Germinal center (tissue), 1 donor: ENCODE measurements around the gene FRMD6.

ENCODE experiments used
- DNase-seq: peaks from one replicate; pipeline ENCODE4 v3.0.0; 2012; ENCODE audit warnings: mixed read lengths, low spot score

Gene FRMD6

DNA sequence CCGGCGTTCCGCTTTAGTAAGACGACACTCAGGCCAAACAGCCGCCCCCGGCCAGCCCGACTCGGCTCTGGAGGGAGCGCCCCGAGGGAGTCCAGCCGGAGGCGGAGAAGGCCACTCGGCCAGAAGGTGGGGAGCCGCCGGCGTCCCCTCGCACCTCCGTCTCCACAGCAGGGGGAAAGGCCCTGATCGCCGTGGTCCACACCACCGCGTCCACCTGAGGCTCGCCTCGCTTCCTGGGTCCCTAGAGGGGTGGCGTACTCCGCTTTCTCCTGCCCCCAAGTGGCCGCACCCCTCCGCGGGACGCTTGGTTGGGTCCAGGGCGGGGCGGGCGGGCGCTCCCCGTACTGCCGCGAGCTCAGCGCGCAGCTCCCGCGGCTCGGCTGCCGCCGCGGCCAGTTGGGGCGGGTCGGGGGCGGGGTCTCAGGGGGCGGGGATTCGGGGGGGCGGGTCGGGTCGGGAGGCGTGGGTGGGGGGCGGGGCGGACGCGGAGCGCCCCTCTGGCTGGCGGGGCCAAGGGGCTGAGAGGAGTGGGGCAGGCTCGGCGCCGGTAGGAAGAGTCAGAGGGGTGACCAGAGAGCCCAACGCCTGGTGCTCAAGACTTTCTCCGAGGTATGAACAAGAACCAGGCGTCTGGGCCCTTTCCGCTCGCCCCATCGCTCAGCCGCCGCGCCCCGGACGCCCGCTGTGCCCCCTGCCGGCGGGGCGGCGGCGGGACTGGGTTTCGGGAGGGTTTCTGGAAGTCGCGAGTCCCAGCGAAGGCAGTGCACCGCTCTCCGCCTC lies at the start of gene FRMD6:
FRMD6 (plus strand) TSS at position 523 of the 780 bp plus-strand sequence. CDS start 37,927 bp downstream, outside the sequence.
- peak; percentile 91 for DNase-seq

DNA sequence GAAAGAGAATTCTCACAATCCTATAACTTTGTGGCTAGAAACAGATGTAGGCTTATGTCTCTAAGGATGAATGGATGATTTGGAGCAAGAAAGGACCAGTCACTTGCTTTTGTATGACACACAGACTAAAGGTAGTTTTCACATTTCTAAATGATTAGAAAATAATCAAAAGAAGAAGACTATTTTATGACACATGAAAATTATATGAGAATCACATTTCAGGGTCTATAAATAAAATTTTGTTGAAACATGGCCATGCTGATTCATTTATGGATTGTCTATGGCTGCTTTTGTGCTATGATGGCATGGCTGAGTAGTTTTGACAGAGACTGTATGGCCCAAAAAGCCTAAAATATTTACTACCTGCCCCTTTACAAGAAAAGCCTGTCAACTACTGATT lies 49.4 kb upstream of the FRMD6 start:
- DNase-seq, result no peak

DNA sequence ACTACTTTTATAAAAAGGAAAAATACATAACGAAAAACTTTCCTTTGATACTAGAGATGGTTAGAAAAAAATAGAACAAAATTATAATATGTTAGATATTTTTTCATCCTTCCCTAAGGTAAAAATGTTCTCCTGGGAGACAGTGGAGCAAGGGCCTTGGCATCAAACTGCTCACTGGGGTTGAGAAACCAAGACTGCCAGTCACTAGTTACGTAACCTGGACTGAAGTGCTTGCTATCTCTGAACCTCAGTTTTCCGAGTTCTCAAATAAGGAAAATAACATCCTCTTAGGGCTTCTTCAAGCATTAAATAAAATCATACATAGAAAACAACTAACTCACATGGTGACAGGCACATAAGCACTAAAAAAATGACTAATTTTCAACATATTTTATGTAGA lies 48.2 kb upstream of the FRMD6 start:
- DNase-seq, result no peak

DNA sequence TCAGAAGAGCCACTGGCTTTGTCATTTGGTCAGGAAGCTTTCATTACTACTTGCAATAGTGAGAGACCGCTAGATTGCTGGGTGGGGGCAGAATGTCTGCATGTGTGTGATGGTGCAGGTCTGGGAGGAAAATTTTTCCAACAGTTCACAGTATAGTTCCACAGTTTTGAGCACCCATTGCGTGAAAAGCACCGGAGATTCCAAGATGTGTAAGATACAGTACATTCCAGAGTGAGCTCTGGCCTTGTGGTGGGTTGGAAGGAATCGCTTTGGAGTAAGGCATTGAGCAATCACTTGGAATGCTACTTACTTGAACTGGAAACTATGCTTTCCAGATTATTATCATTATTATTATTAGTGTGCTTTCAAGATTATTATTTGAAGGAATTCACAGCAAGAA lies 47.6 kb upstream of the FRMD6 start:
- no peak for DNase-seq

DNA sequence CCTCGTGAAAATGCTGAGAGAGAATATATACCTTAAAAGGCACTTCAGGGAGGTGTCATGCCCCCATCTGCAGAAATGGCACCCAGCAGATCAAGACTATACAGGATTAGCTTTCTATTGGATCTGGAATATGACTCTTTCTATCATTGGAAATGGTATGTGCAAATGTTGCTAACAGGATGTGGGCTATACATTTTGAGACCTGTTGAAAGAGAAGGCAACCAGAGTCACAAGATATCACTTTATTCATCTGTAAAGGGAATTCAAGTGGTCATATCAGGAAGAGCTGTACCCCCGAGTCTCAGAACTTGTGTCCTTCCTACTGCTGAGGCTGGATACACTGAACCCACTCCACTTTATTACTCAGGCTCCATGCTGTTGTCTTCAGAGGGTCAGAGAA lies 46.1 kb upstream of the FRMD6 start:
- no peak for DNase-seq

DNA sequence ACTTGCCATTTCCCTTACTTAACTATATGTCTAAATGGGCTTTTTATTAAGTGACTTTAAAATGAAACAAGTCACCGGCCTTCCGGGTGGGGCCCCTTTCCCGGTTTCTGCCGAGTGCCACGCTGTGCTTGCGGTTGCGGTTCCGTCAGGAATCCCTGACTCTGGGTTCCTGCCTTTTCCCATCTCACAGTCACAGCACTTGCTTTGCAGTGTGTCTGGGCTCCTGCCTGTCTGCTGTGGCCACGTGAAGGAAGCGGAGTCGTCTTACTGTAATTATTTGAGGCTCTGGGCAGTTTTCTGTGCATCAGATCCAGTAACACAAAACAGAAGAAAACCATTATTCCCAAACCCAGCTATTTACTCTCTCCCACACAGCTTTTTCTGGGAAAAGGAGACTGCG lies 44.0 kb upstream of the FRMD6 start:
- no peak for DNase-seq

DNA sequence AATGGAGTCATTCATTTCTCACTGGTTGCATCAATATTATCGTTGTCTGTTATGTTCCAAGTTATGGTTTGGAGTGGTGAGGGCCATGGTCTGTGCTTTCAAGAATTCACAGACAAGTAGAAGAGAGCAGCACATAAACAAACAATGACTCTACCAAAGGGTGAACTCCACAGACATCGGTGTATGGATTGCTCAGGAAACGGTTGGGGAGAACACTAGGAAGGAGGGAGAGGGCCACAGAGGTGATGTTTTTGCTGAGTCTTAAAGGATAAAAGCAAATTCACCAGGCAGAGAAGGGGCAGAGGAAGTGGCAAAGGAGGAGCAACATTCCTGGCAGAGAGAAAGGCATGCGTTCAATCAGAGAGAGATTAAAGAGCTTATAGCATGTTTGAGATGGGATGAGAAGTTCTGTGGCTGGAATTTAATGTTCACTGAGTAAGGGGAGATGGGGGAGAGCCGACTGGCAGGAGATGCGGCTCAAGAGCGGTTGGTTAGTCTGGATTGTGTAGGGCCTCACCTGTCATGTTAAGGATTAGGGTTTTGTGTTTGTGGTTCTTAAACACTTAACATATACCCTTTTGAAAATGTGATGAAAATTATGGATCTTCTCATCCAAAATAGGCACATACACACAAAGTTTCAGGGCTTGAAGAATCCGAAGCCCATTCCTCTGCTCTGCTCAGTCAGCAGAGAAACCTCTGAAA lies 42.3 kb upstream of the FRMD6 start:
- DNase-seq, result no peak

DNA sequence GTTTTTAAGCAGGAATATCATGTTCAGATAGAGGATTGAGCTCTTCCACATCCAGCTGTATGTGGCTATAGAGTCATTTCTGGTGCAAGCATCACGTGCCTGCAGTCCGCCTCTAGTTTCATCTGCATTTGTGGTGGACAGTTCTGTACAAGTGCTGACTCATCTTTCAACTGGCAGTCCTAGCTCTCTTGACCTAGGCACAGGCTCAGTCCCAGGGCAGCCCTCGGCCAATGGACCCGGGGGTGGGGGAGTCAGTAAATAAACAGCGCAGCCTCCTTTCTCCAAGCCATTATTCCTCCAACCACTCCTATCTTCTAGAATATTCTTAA lies 41.8 kb upstream of the FRMD6 start:
- no peak for DNase-seq

DNA sequence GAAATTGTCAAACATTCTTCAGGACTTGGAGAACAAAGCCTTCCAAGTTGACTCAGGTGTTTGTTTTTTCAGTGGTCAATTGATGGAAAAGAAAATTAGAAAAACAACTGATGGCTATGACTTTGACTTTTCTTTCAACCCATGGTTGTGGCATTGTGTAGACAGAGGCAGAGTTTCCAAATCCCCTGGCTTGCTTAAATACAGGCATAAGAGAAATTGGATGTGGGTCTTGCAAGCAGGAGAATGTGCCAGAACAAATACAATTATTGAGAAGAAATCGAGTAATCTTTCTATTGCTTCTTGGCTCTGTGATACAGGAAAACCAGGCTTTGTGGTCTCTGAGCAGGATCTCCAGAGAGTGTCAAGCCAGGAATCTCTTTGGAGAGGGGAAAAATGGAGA lies 40.9 kb upstream of the FRMD6 start:
- no peak for DNase-seq

DNA sequence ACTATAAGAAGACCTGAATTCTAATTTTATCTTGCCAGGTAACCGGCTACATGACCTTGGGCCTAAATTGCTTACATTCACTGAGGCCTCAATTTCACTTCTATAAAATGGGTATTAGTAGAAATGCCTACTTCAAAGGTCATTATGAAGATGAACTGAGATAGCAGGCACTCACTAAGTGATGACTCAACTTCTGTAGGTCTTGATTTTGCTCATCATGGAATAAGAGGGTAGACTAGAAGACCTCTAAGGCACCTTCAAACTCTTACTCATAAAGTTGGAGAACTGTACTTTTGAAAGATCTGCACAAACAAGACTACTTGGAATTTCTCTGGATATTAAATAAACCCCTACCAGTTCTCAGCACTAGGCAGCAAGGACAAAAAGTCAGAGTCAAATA lies 39.3 kb upstream of the FRMD6 start:
- DNase-seq, result no peak

DNA sequence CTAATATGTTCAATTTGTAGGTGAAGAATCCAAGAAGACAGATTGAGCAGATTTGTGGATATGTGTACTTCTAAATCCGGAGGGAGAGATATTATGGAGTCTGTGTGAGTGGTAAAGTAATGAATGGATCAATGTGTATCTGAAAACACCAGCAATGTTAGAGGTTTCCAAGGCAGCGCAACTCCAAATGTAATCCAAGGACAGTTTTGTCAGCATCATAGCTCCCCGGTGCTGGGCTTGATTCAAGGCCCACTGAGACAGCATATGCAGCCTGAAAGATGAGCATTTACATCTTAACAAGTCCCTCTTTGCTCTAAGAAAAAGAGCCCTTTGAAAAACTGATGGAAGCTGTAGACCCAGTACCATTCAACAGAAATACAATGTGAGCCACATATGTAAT lies 38.3 kb upstream of the FRMD6 start:
- no peak for DNase-seq

DNA sequence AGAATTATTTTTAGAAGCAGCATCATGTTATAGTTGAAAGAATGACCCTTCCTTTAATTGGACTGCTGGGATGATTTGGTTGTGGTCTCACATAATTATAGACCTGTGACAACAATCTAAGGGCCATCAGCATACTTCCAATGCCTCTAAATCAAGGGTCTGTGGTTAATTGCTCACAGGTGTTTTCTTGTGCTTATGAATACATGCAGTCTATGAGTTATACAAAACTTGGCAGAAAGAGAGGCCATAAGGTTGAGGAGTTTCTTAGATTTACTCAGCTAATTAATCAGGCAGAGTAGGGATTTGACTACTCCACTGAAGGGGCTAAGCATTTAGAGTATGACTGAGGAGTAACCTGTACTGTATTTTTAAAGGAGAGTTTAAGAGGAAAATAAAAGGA lies 37.0 kb upstream of the FRMD6 start:
- no peak for DNase-seq

DNA sequence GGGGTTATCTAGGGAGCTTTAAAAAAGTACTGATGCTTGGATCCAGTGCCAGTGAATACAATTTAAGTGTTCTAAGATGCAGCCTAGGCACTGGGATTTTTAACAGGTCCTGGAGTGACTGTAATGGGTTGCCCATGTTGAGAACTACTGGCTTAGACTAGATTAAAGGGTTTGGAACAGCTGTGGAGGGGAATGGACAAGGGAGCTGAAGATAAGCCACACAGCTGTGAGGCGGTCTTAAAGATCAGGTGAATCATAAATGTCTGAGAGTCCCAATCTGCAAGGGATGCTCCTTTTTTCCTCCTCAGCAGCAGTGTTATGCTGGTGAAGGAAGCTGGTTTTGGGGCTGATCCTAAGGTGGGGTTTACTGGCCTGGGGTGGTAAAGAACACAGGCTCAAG lies 35.5 kb upstream of the FRMD6 start:
- DNase-seq, result no peak

DNA sequence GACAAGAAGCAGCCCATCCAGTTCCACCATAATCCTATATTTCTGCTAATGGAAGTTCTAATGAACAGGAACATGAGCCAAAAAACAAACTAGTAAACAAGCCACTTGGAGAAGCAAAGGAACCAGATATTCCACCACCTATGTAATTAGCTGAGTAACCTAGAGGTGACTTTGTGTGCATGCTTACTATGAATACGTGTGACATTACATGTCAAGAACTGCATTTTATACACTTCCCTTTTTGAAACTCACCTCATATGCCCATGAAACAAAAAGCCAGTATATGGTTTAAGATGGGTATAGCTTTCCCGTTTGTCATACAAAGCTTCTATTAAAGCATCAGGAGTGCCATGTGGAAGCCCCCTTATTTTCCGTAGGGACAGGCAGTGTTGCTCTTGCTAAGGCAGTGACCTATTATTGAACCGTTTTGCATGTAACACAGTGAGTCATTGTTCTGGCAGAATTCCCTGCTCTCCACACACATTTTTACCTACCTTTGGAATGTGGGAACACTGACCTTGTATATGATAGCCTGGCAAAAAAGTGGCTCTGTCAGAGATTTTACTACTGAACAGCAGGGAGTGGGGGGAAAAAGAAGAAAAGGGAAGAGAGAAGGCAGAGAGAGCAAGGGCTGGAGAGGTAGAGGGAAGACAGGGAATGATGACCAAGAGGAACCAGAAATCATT lies 34.8 kb upstream of the FRMD6 start:
- no peak for DNase-seq

DNA sequence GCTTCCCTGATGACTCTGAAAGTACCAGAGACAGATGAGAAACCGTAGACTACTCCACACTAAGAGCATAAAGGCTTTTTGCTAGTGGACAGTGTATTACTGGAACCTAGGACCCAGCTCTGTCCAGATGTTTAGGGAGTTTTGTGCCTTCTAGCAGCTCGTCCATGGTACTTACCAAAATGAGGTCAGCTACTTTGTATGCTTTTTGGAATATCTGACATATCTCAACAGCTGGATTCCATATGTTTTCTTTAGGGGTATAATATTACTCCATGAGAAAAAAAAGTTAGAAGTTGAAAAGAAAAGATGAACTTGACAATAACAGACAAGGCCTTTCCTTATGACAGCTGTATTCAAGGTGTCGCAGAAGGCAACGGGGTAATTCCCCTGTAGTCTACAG lies 32.1 kb upstream of the FRMD6 start:
- DNase-seq, result no peak

DNA sequence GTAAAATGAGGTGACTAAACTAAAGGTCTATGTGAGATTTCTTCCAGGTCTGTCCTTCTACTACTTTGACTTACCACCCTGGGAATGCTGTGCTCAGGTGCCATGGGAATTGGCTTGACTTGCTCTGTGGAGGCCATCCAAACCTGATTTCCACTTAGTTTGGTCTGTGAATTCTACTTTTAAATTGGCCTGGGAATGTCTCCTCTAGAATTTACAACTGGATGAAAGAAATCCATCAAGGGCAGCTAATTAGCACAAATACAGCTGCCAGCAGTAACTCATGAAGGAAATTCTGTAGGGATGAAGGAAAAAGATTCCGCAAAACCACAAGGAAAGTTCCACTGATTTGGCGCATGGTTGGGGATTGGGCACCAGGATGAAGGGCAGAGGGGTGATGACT lies 31.7 kb upstream of the FRMD6 start:
- no peak for DNase-seq

DNA sequence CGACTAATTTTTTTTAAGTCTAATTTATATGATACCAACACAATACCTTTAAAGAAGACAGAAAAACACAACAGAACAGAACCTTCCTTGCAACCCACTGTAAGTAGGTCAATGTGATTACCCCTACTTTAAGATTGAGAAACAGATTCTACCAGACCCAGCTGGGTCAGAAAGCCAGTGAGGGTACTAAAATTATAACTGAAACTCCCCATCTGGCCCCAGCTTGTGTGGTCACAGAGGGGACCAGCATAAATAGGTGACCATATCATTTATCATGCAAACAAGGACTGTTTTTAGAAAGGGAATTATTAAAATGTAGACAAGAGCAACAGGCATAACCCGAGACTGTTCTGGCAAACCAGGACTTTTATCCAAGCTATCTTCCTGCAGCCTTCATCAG lies 30.1 kb upstream of the FRMD6 start:
- no peak for DNase-seq

DNA sequence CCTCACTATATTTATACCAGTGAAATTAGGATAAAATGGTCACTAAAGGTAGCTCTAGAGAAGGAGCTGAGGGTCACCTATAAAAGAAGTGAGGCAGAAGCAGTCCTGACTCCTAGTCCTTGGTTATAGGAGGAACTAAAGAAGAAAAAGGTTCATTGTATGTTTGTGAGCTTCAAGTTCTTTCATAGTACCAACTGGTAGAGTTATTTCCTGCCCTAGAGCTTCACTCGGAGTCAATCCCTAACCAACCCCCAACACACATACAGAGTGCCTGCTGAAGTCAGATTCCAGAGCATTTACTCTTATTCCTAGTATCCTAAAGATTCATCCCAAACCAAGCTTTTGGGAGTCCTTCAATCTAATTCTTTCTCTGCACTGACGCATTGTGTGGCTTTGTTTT lies 29.3 kb upstream of the FRMD6 start:
- no peak for DNase-seq

DNA sequence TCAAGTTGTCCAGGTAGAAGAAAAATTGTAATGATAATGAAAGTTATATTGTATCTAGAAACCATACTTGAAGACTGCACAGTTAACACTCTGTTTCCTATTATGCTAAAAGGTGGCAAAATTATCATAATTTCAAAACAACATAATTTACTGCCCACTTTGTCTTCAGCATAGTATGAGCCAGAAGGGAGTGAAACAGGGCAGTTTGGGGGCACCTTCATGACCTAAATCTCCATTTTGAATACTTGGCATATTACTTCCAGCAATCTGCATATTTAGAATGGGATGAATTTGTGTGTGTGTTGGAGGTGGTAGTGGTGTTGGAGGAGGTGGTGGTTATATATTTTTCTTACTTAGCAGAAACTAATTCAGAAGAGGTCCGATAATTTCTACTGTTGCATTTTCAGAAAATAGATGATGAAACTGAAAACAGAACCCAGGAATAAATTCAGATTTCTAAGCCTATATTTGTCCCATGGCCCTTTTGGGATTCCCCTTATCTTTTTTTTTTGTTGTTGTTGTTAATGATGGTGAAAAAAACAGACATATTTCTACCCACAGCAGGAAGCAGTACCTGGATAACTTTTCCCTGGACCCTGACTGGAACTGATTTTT lies 26.6 kb upstream of the FRMD6 start:
- no peak for DNase-seq

DNA sequence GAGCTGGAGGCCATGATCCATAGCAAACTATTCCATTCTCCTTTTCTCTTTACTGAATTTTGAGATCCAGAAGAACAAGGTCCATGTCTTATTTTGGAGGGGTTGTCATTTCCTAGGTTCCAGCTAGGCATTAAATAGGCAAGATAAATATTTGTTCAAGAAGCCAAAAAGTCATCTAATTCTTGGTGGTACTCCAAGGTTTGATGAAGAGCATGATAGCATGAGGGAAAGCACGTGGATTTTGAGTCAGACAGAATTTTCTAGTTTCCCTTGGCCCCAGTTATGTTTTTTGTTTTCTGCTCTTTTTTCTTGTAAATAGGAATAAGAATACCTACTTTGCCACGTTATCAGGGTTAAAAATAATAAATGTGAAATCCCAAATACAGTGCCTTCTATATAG lies 25.5 kb upstream of the FRMD6 start:
- DNase-seq, result no peak

DNA sequence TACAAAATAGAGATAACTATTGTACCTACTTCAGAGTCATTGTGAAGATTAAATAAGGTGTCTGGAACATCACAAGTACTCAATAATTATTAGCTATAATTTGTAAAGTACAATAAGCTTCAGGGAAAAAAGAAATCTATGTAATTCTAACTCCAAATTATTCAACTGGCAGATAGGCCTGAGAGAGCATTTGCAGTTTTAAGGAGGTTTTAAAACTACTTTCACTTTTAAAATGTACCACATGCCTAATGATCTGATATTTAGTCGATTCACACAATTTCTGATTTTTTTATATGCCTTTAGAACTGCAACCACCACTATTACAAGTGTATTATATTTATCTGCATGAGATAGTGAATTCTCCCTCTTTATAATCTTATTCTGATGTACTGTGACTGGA lies 24.9 kb upstream of the FRMD6 start:
- no peak for DNase-seq

DNA sequence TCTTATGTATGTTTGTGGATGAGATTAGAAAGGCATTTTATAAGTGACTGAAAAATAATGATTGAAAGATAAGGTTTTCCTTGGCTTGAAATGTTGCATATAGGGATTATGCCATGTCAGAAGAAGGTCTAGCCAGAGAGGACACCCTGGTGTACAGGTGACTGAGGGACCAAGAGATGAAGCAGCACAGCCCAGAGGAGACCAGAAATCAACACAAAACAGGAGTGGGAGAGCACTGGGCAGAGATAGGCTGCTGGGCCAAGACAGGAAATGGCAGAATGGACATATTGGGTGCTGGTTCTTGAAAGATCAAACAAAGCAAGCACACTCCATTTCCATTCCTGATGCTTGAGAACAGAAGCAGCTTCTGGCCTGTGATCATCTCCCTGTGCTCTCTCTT lies 24.4 kb upstream of the FRMD6 start:
- no peak for DNase-seq

DNA sequence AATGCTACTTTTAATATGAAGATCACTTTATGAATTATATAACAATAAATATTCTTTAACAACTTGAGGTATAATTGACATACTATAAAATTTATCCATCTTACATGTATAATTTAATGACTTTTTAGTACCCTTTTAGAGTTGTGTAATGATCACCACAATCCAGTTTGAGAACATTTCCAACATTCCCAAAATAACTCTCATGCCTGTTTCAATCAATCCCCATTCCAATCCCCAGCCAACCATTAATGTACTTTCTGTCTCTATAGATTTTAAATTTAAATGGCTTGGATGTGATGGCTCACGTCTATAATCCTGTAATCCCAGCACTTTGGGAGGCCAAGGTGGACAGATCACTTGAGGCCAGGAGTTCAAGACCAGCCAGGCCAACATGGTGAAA lies 23.5 kb upstream of the FRMD6 start:
- DNase-seq, result no peak
